TTC549 (cell line): Measurements from ENCODE around the gene MALRD1.

Experiments used
- FAIRE-seq: peaks from 2 replicates; lab custom pipeline; 2012; peaks lifted over from hg19 to GRCh38; lab: Jason Lieb, UNC

Gene MALRD1

GRCh38 chr10:19385846-19386450, 337.3 kb downstream of the MALRD1 start:
- FAIRE-seq = no peak

- FAIRE-seq = no peak
Observed at GRCh38 chr10:19408924-19409323, 360.3 kb downstream of the MALRD1 start.

- FAIRE-seq = no peak
Observed at GRCh38 chr10:19411119-19411518, 362.5 kb downstream of the MALRD1 start.

- no peak for FAIRE-seq
Observed at GRCh38 chr10:19412531-19412930, 363.9 kb downstream of the MALRD1 start.

- no peak for FAIRE-seq
Observed at GRCh38 chr10:19416164-19416563, 367.6 kb downstream of the MALRD1 start.

- FAIRE-seq = no peak
Observed at GRCh38 chr10:19417740-19418139, 369.1 kb downstream of the MALRD1 start.

GRCh38 chr10:19421674-19422073, 373.1 kb downstream of the MALRD1 start:
- no peak for FAIRE-seq

GRCh38 chr10:19426034-19426433, 377.4 kb downstream of the MALRD1 start:
- FAIRE-seq = no peak

- no peak for FAIRE-seq
Observed at GRCh38 chr10:19431622-19432351, 383.2 kb downstream of the MALRD1 start.

- no peak for FAIRE-seq
Observed at GRCh38 chr10:19449860-19450259, 401.3 kb downstream of the MALRD1 start.

GRCh38 chr10:19451356-19451755, 402.8 kb downstream of the MALRD1 start:
- FAIRE-seq = no peak

GRCh38 chr10:19451937-19452336, 403.3 kb downstream of the MALRD1 start:
- FAIRE-seq = no peak

GRCh38 chr10:19453967-19454366, 405.4 kb downstream of the MALRD1 start:
- FAIRE-seq = no peak

GRCh38 chr10:19461588-19461987, 413.0 kb downstream of the MALRD1 start:
- FAIRE-seq = no peak

- FAIRE-seq = no peak
Observed at GRCh38 chr10:19466709-19467108, 418.1 kb downstream of the MALRD1 start.

- no peak for FAIRE-seq
Observed at GRCh38 chr10:19468413-19468812, 419.8 kb downstream of the MALRD1 start.

GRCh38 chr10:19469521-19469920, 420.9 kb downstream of the MALRD1 start:
- no peak for FAIRE-seq

GRCh38 chr10:19479854-19480253, 431.3 kb downstream of the MALRD1 start:
- FAIRE-seq = no peak

GRCh38 chr10:19480353-19480752, 431.8 kb downstream of the MALRD1 start:
- no peak for FAIRE-seq

GRCh38 chr10:19483421-19483820, 434.8 kb downstream of the MALRD1 start:
- no peak for FAIRE-seq

GRCh38 chr10:19488592-19489280, 440.1 kb downstream of the MALRD1 start:
- no peak for FAIRE-seq

- no peak for FAIRE-seq
Observed at GRCh38 chr10:19491166-19491565, 442.6 kb downstream of the MALRD1 start.

GRCh38 chr10:19493917-19494316, 445.3 kb downstream of the MALRD1 start:
- no peak for FAIRE-seq

- no peak for FAIRE-seq
Observed at GRCh38 chr10:19497026-19497425, 448.4 kb downstream of the MALRD1 start.
